ENCODE data around the gene ACTL7A. TPM values are rescaled to one million over a fixed set of nuclear protein-coding genes. Genes with fewer than 3 reads are reported as not detected.

ACTL7A gene
- total and polyA plus RNA-seq, 4 donors: not detected

DNA sequence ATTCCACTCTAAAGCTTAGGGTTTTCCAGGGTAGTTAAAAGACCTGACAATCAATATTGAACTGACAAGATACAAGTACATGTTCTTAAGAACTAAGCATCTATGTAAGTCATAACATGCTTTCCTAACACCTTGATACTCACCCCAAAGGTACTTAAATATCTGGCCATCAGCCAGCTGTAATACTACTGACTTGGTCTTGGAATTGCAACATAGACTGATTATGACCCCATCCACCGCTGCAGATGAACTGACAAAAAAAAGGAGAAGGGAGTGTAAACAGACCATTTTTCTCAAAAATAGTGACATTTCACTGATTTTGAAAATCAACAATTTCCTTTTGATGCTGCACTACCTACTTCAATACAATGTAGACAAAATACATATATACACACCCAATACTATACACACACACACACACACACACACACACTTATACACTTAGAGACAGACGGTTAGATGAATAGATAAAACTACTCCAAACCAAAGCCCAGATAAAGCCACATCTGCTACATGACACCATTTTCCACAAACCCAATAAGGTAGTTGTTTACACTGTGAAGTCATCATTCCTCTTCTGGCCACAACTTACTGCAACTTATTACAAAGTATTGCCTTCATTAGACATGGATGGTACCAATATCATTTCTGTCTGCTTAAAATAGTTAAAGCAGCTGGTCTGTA, 41.5 kb downstream of the ACTL7A start:
- ATAC-seq (ENCODE audit: insufficient read depth, low FRiP score) (no peak), DNase-seq (no peak)
- H3K4me3 ChIP-seq: no peak overlapping the region
- no peak overlapping the region for H3K27ac ChIP-seq (ENCODE audit: low read depth in 1 of 2, low read length in 1 of 2)
- no peak overlapping the region for H3K9ac ChIP-seq (ENCODE audit: insufficient read depth in 1 of 2, low read length in 2 of 2)
- peaks cover 24 to 50% (median 38%) of the 10 kb centered on the region in 4 donors for H3K36me3 ChIP-seq (ENCODE audit: control insufficient read depth in 4 of 4, insufficient read depth in 4 of 4, low read length in 4 of 4)
- H3K27me3 ChIP-seq (ENCODE audit: control insufficient read depth in 3 of 3, insufficient read depth in 3 of 3, low read length in 2 of 3): no peaks in the 10 kb centered on the region
- 59 to 69% methylated on average over 2 of the region's 2 CpGs for WGBS, 2 donors
- no peaks in the 10 kb centered on the region for H3K4me1 ChIP-seq (ENCODE audit: control insufficient read depth in 5 of 5, insufficient read depth in 5 of 5, low read length in 5 of 5)
- TF ChIP-seq, protein P1, sequence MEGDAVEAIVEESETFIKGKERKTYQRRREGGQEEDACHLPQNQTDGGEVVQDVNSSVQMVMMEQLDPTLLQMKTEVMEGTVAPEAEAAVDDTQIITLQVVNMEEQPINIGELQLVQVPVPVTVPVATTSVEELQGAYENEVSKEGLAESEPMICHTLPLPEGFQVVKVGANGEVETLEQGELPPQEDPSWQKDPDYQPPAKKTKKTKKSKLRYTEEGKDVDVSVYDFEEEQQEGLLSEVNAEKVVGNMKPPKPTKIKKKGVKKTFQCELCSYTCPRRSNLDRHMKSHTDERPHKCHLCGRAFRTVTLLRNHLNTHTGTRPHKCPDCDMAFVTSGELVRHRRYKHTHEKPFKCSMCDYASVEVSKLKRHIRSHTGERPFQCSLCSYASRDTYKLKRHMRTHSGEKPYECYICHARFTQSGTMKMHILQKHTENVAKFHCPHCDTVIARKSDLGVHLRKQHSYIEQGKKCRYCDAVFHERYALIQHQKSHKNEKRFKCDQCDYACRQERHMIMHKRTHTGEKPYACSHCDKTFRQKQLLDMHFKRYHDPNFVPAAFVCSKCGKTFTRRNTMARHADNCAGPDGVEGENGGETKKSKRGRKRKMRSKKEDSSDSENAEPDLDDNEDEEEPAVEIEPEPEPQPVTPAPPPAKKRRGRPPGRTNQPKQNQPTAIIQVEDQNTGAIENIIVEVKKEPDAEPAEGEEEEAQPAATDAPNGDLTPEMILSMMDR (IDR thresholded peaks at IDR 0.05; ENCODE audit: control extremely low read depth, extremely low read depth): no peak
- no peaks in the 10 kb centered on the region for H3K9me3 ChIP-seq (ENCODE audit: control insufficient read depth in 4 of 4, insufficient read depth in 3 of 4, low read length in 3 of 4)

DNA sequence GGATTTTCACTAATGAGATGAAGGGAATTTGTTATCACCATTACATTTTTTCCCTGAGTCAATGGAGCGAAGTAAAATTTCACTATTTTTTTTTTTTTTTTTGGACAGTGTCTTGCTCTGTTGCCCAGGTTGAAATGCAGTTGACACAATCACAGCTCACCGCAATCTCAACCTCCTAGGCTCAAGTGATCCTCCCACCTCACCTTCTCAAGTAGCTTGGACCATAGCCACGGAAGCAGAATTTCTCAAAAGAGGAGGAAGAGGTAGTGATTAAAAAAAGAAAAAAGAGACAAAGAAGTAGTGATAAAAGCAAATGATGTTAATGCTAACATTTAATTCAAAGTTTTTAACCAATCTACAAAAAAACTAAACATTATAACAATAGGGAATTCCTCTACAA, 42.1 kb downstream of the ACTL7A start:
- Histone ChIP-seq H3K27me3 (ENCODE audit: control insufficient read depth in 3 of 3, insufficient read depth in 3 of 3, low read length in 2 of 3) (no peaks in the 10 kb centered on the region), H3K36me3 (ENCODE audit: control insufficient read depth in 4 of 4, insufficient read depth in 4 of 4, low read length in 4 of 4) (peaks cover 28 to 48% (median 39%) of the 10 kb centered on the region in 4 donors), H3K27ac (ENCODE audit: low read depth in 1 of 2, low read length in 1 of 2) (no peak overlapping the region), H3K4me3 (no peak overlapping the region), H3K9ac (ENCODE audit: insufficient read depth in 1 of 2, low read length in 2 of 2) (no peak overlapping the region), H3K4me1 (ENCODE audit: control insufficient read depth in 5 of 5, insufficient read depth in 5 of 5, low read length in 5 of 5) (no peaks in the 10 kb centered on the region), H3K9me3 (ENCODE audit: control insufficient read depth in 4 of 4, insufficient read depth in 3 of 4, low read length in 3 of 4) (no peaks in the 10 kb centered on the region)
- TF ChIP-seq, protein P1 (IDR thresholded peaks at IDR 0.05; ENCODE audit: control extremely low read depth, extremely low read depth): no peak
- 85 to 89% methylated on average over 3 of the region's 3 CpGs for WGBS, 2 donors
- ATAC-seq (ENCODE audit: insufficient read depth, low FRiP score) (no peak), DNase-seq (no peak)

DNA sequence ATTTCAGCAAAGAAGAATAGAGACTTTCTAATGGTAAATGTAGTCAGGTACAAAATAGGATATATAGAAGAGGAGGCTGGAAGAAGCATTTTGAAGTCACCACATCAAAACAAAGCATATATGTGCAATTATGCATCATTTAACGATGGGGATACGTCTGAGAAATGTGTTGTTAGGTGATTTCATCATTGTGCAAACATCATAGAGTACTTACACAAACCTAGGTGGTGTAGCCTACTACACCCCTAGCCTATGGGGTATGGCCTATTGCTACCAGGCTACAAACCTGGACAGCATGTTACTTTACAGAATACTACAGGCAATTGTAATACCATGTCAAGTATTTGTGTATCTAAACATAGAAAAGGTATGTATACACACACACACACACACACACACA, 43.4 kb downstream of the ACTL7A start:
- H3K4me3 ChIP-seq: no peak overlapping the region
- WGBS, 2 donors: 70 to 74% methylated on average over 2 of the region's 2 CpGs
- H3K27me3 ChIP-seq (ENCODE audit: control insufficient read depth in 3 of 3, insufficient read depth in 3 of 3, low read length in 2 of 3): no peaks in the 10 kb centered on the region
- no peak overlapping the region for H3K9ac ChIP-seq (ENCODE audit: insufficient read depth in 1 of 2, low read length in 2 of 2)
- no peak overlapping the region for H3K27ac ChIP-seq (ENCODE audit: low read depth in 1 of 2, low read length in 1 of 2)
- H3K9me3 ChIP-seq (ENCODE audit: control insufficient read depth in 4 of 4, insufficient read depth in 3 of 4, low read length in 3 of 4): no peaks in the 10 kb centered on the region
- peaks cover 33 to 54% (median 41%) of the 10 kb centered on the region in 4 donors for H3K36me3 ChIP-seq (ENCODE audit: control insufficient read depth in 4 of 4, insufficient read depth in 4 of 4, low read length in 4 of 4)
- ATAC-seq (ENCODE audit: insufficient read depth, low FRiP score): no peak
- DNase-seq: no peak
- no peaks in the 10 kb centered on the region for H3K4me1 ChIP-seq (ENCODE audit: control insufficient read depth in 5 of 5, insufficient read depth in 5 of 5, low read length in 5 of 5)
- TF ChIP-seq, protein P1 (IDR thresholded peaks at IDR 0.05; ENCODE audit: control extremely low read depth, extremely low read depth): no peak

DNA sequence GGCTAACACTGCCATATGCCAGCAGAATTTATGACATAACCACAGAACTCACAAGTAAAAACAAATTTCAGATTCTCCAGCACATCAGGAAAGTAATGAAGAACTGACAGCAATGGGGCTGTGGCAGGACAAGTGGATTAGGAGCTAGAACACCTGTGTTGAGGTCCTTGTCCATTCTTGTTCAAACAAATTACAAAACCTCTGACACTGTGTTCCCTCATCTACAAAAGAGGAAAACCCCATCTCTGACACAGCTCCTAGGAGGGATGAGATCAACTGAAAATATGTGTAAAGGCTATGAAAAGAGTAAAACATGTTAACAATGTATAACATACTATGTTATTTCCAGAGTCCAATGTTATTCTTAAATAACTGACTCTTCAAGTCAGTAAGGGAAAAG, 48.3 kb downstream of the ACTL7A start:
- TF ChIP-seq, protein P1 (IDR thresholded peaks at IDR 0.05; ENCODE audit: control extremely low read depth, extremely low read depth): no peak
- no peak overlapping the region for H3K27ac ChIP-seq (ENCODE audit: low read depth in 1 of 2, low read length in 1 of 2)
- peaks cover 29 to 52% (median 45%) of the 10 kb centered on the region in 4 donors for H3K36me3 ChIP-seq (ENCODE audit: control insufficient read depth in 4 of 4, insufficient read depth in 4 of 4, low read length in 4 of 4)
- no peak for DNase-seq
- no peaks in the 10 kb centered on the region for H3K9me3 ChIP-seq (ENCODE audit: control insufficient read depth in 4 of 4, insufficient read depth in 3 of 4, low read length in 3 of 4)
- H3K4me1 ChIP-seq (ENCODE audit: control insufficient read depth in 5 of 5, insufficient read depth in 5 of 5, low read length in 5 of 5): no peaks in the 10 kb centered on the region
- no peak overlapping the region for H3K4me3 ChIP-seq
- H3K27me3 ChIP-seq (ENCODE audit: control insufficient read depth in 3 of 3, insufficient read depth in 3 of 3, low read length in 2 of 3): no peaks in the 10 kb centered on the region
- no peak for ATAC-seq (ENCODE audit: insufficient read depth, low FRiP score)
- H3K9ac ChIP-seq (ENCODE audit: insufficient read depth in 1 of 2, low read length in 2 of 2): no peak overlapping the region
